ENCODE results near the gene ZNF282.

The ZNF282 gene

DNA sequence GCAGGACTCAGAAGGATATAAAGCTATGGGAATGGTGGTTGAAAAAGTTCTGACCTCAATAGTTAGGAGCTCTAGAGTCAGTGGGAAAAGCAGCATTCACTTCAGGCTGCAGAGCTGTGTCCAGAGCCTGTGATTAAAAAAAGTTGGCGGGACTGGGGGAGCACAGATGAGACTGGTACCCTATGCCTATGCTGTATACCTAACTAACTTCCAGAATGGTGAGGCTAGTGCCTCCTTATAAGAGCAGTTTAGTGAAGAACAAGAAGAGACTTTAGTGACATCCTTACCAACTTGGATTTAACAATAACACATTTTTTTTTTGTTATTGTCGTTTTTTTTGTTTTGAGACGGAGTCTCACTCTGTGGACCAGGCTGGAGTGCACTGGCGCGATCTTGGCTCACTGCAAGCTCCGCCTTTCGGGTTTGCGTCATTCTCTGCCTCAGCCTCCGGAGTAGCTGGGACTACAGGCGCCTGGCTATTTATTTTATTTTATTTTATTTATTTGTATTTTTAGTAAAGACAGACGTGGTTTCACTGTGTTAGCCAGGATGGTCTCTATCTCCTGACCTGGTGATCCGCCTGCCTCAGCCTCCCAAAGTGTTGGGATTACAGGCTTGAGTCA, 6.6 kb upstream of the ZNF282 start:
- Histone ChIP-seq H3K36me3 (ENCODE audit: control insufficient read depth in 2 of 2, insufficient read depth in 1 of 2, low read length in 2 of 2) (no peaks in the 10 kb centered on the region), H3K4me3 (ENCODE audit: low read depth, low read length) (no peak overlapping the region), H3K27ac (ENCODE audit: extremely low read depth, low read depth, low read length) (no peak overlapping the region), H3K9me3 (ENCODE audit: control insufficient read depth, insufficient read depth, low read depth, low read length) (no peaks in the 10 kb centered on the region), H3K4me1 (ENCODE audit: control insufficient read depth, insufficient read depth, low read length) (no peaks in the 10 kb centered on the region)
- POLR2A ChIA-PET, result no interaction called here
- TF ChIP-seq ZNF184 (tag by site-specific recombination; IDR thresholded peaks at IDR 0.05), result no peak
- TF ChIP-seq, protein P1, sequence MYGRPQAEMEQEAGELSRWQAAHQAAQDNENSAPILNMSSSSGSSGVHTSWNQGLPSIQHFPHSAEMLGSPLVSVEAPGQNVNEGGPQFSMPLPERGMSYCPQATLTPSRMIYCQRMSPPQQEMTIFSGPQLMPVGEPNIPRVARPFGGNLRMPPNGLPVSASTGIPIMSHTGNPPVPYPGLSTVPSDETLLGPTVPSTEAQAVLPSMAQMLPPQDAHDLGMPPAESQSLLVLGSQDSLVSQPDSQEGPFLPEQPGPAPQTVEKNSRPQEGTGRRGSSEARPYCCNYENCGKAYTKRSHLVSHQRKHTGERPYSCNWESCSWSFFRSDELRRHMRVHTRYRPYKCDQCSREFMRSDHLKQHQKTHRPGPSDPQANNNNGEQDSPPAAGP (tag by site-specific recombination; IDR thresholded peaks at IDR 0.05), result no peak
- TF ChIP-seq ZNF394 (tag by site-specific recombination; IDR thresholded peaks at IDR 0.05; ENCODE audit: borderline replicate concordance), result peak; percentile 77; the same call in 1 of the 2 replicates
- peak; percentile 92 for TF ChIP-seq ZBTB17 (tag by site-specific recombination; IDR thresholded peaks at IDR 0.05)
- TF ChIP-seq ZNF335 (tag by site-specific recombination; conservative IDR thresholded peaks at IDR 0.05), result peak; percentile 74
- TF ChIP-seq ZNF544 (tag by site-specific recombination; IDR thresholded peaks at IDR 0.05), result no peak
- TF ChIP-seq, protein P2, sequence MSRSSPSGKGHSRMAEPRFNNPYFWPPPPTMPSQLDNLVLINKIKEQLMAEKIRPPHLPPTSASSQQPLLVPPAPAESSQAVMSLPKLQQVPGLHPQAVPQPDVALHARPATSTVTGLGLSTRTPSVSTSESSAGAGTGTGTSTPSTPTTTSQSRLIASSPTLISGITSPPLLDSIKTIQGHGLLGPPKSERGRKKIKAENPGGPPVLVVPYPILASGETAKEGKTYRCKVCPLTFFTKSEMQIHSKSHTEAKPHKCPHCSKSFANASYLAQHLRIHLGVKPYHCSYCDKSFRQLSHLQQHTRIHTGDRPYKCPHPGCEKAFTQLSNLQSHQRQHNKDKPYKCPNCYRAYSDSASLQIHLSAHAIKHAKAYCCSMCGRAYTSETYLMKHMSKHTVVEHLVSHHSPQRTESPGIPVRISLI (tag by site-specific recombination; IDR thresholded peaks at IDR 0.05), result peak; percentile 83; the same call in 1 of the 2 replicates
- CTCF ChIA-PET, result interaction anchor here (0.6 kb wide), 1 partner anchor 26 kb away, joined by 4 read pairs; no protein-coding TSS in a partner anchor

DNA sequence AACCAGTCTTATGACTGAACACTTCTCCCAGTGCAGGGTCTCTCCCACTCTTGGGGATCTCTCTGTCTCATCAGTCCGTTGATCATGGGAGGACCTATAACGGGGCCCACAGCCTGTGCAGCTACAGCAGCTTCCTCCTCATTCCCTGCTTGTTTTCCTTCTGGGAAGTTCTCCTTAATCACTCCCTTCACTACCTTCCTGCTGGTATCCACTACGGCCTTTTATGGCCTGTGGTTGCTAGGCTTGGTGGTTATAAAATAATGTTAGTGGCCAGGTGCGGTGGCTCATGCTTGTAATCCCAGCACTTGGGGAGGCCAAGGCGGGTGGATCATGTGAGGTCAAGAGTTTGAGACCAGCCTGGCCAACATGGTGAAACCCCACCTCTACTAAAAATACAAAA, 3.5 kb upstream of the ZNF282 start:
- TF ChIP-seq SETDB1 (IDR thresholded peaks at IDR 0.05; ENCODE audit: insufficient read length, low read length) (no peak), ZNF521 (tag by site-specific recombination; IDR thresholded peaks at IDR 0.05) (no peak), ZNF302 (tag by site-specific recombination; IDR thresholded peaks at IDR 0.05; ENCODE audit: low read depth) (no peak), KLF9 (tag by site-specific recombination; IDR thresholded peaks at IDR 0.05; ENCODE audit: low read depth) (no peak), ZSCAN23 (tag by site-specific recombination; IDR thresholded peaks at IDR 0.05) (no peak), ZNF121 (tag by site-specific recombination; IDR thresholded peaks at IDR 0.05) (no peak), ZNF24 (tag by site-specific recombination; IDR thresholded peaks at IDR 0.05) (no peak), ZNF248 (tag by site-specific recombination; IDR thresholded peaks at IDR 0.05) (no peak), ZNF621 (tag by site-specific recombination; IDR thresholded peaks at IDR 0.05) (no peak), ZNF169 (tag by site-specific recombination; IDR thresholded peaks at IDR 0.05) (no peak), ZNF175 (tag by site-specific recombination; IDR thresholded peaks at IDR 0.05) (no peak), ZNF529 (tag by site-specific recombination; IDR thresholded peaks at IDR 0.05; ENCODE audit: insufficient replicate concordance) (no peak), KLF1 (tag by site-specific recombination; IDR thresholded peaks at IDR 0.05) (no peak)
- TF ChIP-seq, protein P3, sequence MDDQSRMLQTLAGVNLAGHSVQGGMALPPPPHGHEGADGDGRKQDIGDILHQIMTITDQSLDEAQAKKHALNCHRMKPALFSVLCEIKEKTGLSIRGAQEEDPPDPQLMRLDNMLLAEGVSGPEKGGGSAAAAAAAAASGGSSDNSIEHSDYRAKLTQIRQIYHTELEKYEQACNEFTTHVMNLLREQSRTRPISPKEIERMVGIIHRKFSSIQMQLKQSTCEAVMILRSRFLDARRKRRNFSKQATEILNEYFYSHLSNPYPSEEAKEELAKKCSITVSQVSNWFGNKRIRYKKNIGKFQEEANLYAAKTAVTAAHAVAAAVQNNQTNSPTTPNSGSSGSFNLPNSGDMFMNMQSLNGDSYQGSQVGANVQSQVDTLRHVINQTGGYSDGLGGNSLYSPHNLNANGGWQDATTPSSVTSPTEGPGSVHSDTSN (CRISPR knock-in tag; IDR thresholded peaks at IDR 0.05), result no peak
- TF ChIP-seq, protein P4, sequence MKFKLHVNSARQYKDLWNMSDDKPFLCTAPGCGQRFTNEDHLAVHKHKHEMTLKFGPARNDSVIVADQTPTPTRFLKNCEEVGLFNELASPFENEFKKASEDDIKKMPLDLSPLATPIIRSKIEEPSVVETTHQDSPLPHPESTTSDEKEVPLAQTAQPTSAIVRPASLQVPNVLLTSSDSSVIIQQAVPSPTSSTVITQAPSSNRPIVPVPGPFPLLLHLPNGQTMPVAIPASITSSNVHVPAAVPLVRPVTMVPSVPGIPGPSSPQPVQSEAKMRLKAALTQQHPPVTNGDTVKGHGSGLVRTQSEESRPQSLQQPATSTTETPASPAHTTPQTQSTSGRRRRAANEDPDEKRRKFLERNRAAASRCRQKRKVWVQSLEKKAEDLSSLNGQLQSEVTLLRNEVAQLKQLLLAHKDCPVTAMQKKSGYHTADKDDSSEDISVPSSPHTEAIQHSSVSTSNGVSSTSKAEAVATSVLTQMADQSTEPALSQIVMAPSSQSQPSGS (tag by site-specific recombination; IDR thresholded peaks at IDR 0.05; ENCODE audit: low read depth), result no peak
- H3K9me3 ChIP-seq (ENCODE audit: control insufficient read depth, insufficient read depth, low read depth, low read length), result no peaks in the 10 kb centered on the region
- no peaks in the 10 kb centered on the region for H3K4me1 ChIP-seq (ENCODE audit: control insufficient read depth, insufficient read depth, low read length)
- peaks cover 0 to 2% of the 10 kb centered on the region in 2 experiments; a peak in 1 of 3 replicates for H3K36me3 ChIP-seq (ENCODE audit: control insufficient read depth in 2 of 2, insufficient read depth in 1 of 2, low read length in 2 of 2)
- H3K27ac ChIP-seq (ENCODE audit: extremely low read depth, low read depth, low read length), result no peak overlapping the region
- CTCF ChIA-PET, result interaction anchor here (0.6 kb wide), 1 partner anchor 367 kb away, joined by 3 read pairs; no protein-coding TSS in a partner anchor
- H3K4me3 ChIP-seq (ENCODE audit: low read depth, low read length), result no peak overlapping the region
- POLR2A ChIA-PET, result no interaction called here

Data from HEK293 (cell line).